Measurements from ENCODE around the gene TLK1.
"Not testable (repeated sequence)": the region's sequence is repeated elsewhere in the genome, so short reads cannot be mapped to it uniquely, and the experiment has no call there.

Gene TLK1

GRCh38 chr2:171142398-171142797 lies 18.3 kb downstream of the TLK1 start:
- DNase-seq (ENCODE audit: low read depth in 2 of 2) = no peak

GRCh38 chr2:171141320-171141719 lies 19.4 kb downstream of the TLK1 start:
- no peak for DNase-seq (ENCODE audit: low read depth in 2 of 2)

- DNase-seq (ENCODE audit: low read depth in 2 of 2) = no peak
Observed at GRCh38 chr2:171139860-171140259, 20.8 kb downstream of the TLK1 start.

- no peak for DNase-seq (ENCODE audit: low read depth in 2 of 2)
Observed at GRCh38 chr2:171136024-171136423, 24.7 kb downstream of the TLK1 start.

GRCh38 chr2:171134624-171135230 lies 26.0 kb downstream of the TLK1 start:
- DNase-seq (ENCODE audit: low read depth in 2 of 2) = no peak

- DNase-seq (ENCODE audit: low read depth in 2 of 2) = no peak
Observed at GRCh38 chr2:171132086-171132485, 28.6 kb downstream of the TLK1 start.

GRCh38 chr2:171128461-171128860 lies 32.2 kb downstream of the TLK1 start:
- no peak for DNase-seq (ENCODE audit: low read depth in 2 of 2)

GRCh38 chr2:171124541-171124940 lies 36.2 kb downstream of the TLK1 start:
- no peak for DNase-seq (ENCODE audit: low read depth in 2 of 2)

GRCh38 chr2:171109571-171109970 lies 51.1 kb downstream of the TLK1 start:
- no peak for DNase-seq (ENCODE audit: low read depth in 2 of 2)

- DNase-seq (ENCODE audit: low read depth in 2 of 2) = no peak
Observed at GRCh38 chr2:171109020-171109419, 51.7 kb downstream of the TLK1 start.

- no peak for DNase-seq (ENCODE audit: low read depth in 2 of 2)
Observed at GRCh38 chr2:171107803-171108202, 52.9 kb downstream of the TLK1 start.

GRCh38 chr2:171104379-171104778 lies 56.3 kb downstream of the TLK1 start:
- DNase-seq (ENCODE audit: low read depth in 2 of 2) = no peak

- DNase-seq (ENCODE audit: low read depth in 2 of 2) = no peak
Observed at GRCh38 chr2:171102802-171103201, 57.9 kb downstream of the TLK1 start.

- no peak for DNase-seq (ENCODE audit: low read depth in 2 of 2)
Observed at GRCh38 chr2:171100370-171100769, 60.3 kb downstream of the TLK1 start.

GRCh38 chr2:171098607-171099006 lies 62.1 kb downstream of the TLK1 start:
- no peak for DNase-seq (ENCODE audit: low read depth in 2 of 2)

GRCh38 chr2:171095014-171095582 lies 65.6 kb downstream of the TLK1 start:
- no peak for DNase-seq (ENCODE audit: low read depth in 2 of 2)

- DNase-seq (ENCODE audit: low read depth in 2 of 2) = not testable (repeated sequence)
Observed at GRCh38 chr2:171091517-171091916, 69.2 kb downstream of the TLK1 start.

- DNase-seq (ENCODE audit: low read depth in 2 of 2) = no peak
Observed at GRCh38 chr2:171089489-171089888, 71.2 kb downstream of the TLK1 start.

GRCh38 chr2:171088057-171088834 lies 72.4 kb downstream of the TLK1 start:
- no peak for DNase-seq (ENCODE audit: low read depth in 2 of 2)

GRCh38 chr2:171087547-171087946 lies 73.1 kb downstream of the TLK1 start:
- DNase-seq (ENCODE audit: low read depth in 2 of 2) = no peak

GRCh38 chr2:171086352-171087290 lies 74.1 kb downstream of the TLK1 start:
- DNase-seq (ENCODE audit: low read depth in 2 of 2) = peak in 1 of 2 donors; percentile 10

- DNase-seq (ENCODE audit: low read depth in 2 of 2) = no peak
Observed at GRCh38 chr2:171084128-171084527, 76.6 kb downstream of the TLK1 start.
